CD14-positive monocyte (primary cell): ENCODE measurements around the gene RCHY1. TPM values are rescaled to one million over a fixed set of nuclear protein-coding genes. Genes with fewer than 3 reads are reported as not detected.
A peak's percentile ranks its signal among the peaks of the same experiment; 100 is the strongest.

ENCODE experiments used
- DNase-seq, 3 donors: peaks; one replicate each; pipeline ENCODE4 v3.0.0-alpha.2; 2011 to 2022
- H2AFZ ChIP-seq: 2 replicates; pipeline ENCODE4 v1.6.0; 2012; ENCODE audit warnings: mild to moderate bottlenecking, low read depth, low read length, inconsistent platforms; ENCODE audit not compliant: insufficient read depth, poor library complexity, severe bottlenecking
- H3K27ac ChIP-seq, 2 donors: 1 replicate in 1 of 2; 2 replicates in 1 of 2; pipeline ENCODE4 v1.5.1; 2012 to 2013; ENCODE audit warnings: low read length in 2 of 2, control low read depth in 1 of 2, inconsistent platforms in 1 of 2, low read depth in 1 of 2, mild to moderate bottlenecking in 1 of 2
- H3K27me3 ChIP-seq, 2 donors: one replicate each; pipeline versions ENCODE4 v1.6.0 to v1.6.1; 2011 to 2013; ENCODE audit warnings: low read length in 2 of 2; ENCODE audit not compliant: control insufficient read depth in 2 of 2, insufficient read depth in 2 of 2
- H3K36me3 ChIP-seq, 2 donors: replicated peaks in 1 of 2; 1 replicate in 1 of 2; 2 replicates in 1 of 2; pipeline versions ENCODE4 v1.5.1 to v1.6.1; 2012 to 2013; ENCODE audit warnings: low read length in 2 of 2, control low read depth in 1 of 2, inconsistent platforms in 1 of 2, mild to moderate bottlenecking in 1 of 2; ENCODE audit not compliant: insufficient read depth in 2 of 2, control insufficient read depth in 1 of 2
- H3K4me1 ChIP-seq, 2 donors: 1 replicate in 1 of 2; 2 replicates in 1 of 2; pipeline versions ENCODE4 v1.5.1 to v1.6.1; 2012 to 2013; ENCODE audit warnings: low read length in 2 of 2, control low read depth in 1 of 2, inconsistent platforms in 1 of 2, mild to moderate bottlenecking in 1 of 2, moderate library complexity in 1 of 2; ENCODE audit not compliant: insufficient read depth in 2 of 2, control insufficient read depth in 1 of 2
- H3K4me2 ChIP-seq: replicated peaks from 2 replicates; pipeline ENCODE3; 2012; ENCODE audit warnings: low read length, moderate library complexity, mild to moderate bottlenecking; ENCODE audit not compliant: poor library complexity, severe bottlenecking; ENCODE audit errors: extremely low read depth
- H3K4me3 ChIP-seq, 3 experiments: fragments of 200-600 bp in 1 of 3; sonication (generic) in 1 of 3; replicated peaks in 1 of 3; 1 replicate in 2 of 3; 2 replicates in 1 of 3; pipeline ENCODE4 v1.5.1; 2011 to 2013; ENCODE audit warnings: low read length in 3 of 3, mild to moderate bottlenecking in 3 of 3, control low read depth in 2 of 3, low read depth in 2 of 3, inconsistent platforms in 1 of 3, moderate library complexity in 1 of 3
- H3K79me2 ChIP-seq: 2 replicates; pipeline ENCODE4 v1.6.0; 2012; ENCODE audit warnings: mild to moderate bottlenecking, control low read depth, inconsistent platforms, low read length, moderate library complexity; ENCODE audit not compliant: insufficient read depth
- H3K9ac ChIP-seq: 2 replicates; pipeline ENCODE4 v1.6.0; 2017; ENCODE audit warnings: low read length, mild to moderate bottlenecking; ENCODE audit not compliant: insufficient read depth, poor library complexity, severe bottlenecking
- H3K9me3 ChIP-seq, 2 donors: replicated peaks in 1 of 2; 1 replicate in 1 of 2; 2 replicates in 1 of 2; pipeline versions ENCODE4 v1.5.1 to v1.6.1; 2012 to 2013; ENCODE audit warnings: low read length in 2 of 2, control low read depth in 1 of 2; ENCODE audit not compliant: control insufficient read depth in 1 of 2, insufficient read depth in 1 of 2
- H4K20me1 ChIP-seq: 2 replicates; pipeline ENCODE4 v1.6.0; 2012; ENCODE audit warnings: mild to moderate bottlenecking, low read length, control low read depth, moderate library complexity; ENCODE audit not compliant: insufficient read depth
- H3K27ac Mint-ChIP-seq, 7 donors: one replicate each; pipeline ENCODE4 v1.8.0; 2020; ENCODE audit warnings: mild to moderate bottlenecking in 7 of 7, mixed read lengths in 7 of 7, moderate library complexity in 6 of 7, inconsistent platforms in 2 of 7
- H3K27me3 Mint-ChIP-seq, 3 donors: one replicate each; pipeline ENCODE4 v1.8.0; 2021 to 2022; ENCODE audit warnings: low read depth in 3 of 3, mild to moderate bottlenecking in 3 of 3, mixed read lengths in 3 of 3, moderate library complexity in 3 of 3, inconsistent platforms in 1 of 3
- H3K36me3 Mint-ChIP-seq, 2 donors: one replicate each; pipeline ENCODE4 v1.8.0; 2020; ENCODE audit warnings: mixed read lengths in 2 of 2, inconsistent platforms in 1 of 2, mild to moderate bottlenecking in 1 of 2
- H3K4me1 Mint-ChIP-seq: one replicate; pipeline ENCODE4 v1.8.0; 2020; ENCODE audit warnings: mild to moderate bottlenecking, mixed read lengths
- H3K4me3 Mint-ChIP-seq, 2 donors: one replicate each; pipeline ENCODE4 v1.8.0; 2020; ENCODE audit warnings: mild to moderate bottlenecking in 2 of 2, mixed read lengths in 2 of 2, moderate library complexity in 1 of 2
- H3K9me3 Mint-ChIP-seq, 7 donors: one replicate each; pipeline ENCODE4 v1.8.0; 2020 to 2022; ENCODE audit warnings: mixed read lengths in 7 of 7, mild to moderate bottlenecking in 6 of 7, moderate library complexity in 6 of 7, inconsistent platforms in 2 of 7
- CTCF ChIP-seq: fragments of 200-600 bp; IDR thresholded peaks from one replicate; pipeline ENCODE4 v1.8.0; 2022; ENCODE audit warnings: antibody characterized with exemption, mild to moderate bottlenecking
- WGBS: methylation state at CpG from one replicate; pipeline ENCODE4 v1.1.5; 2013; ENCODE audit warnings: missing lambda C conversion rate; ENCODE audit not compliant: insufficient coverage; 5-methylcytosine and 5-hydroxymethylcytosine counted together
- intact Hi-C, 2 donors: fragments of 100-400 bp; cut with micrococcal nuclease; formaldehyde crosslinking; loops; one replicate each; pipeline versions ENCODE4 v1.15.0 to v1.15.1; 2023
- polyA plus RNA-seq, 3 donors: library from polyadenylated mRNA; depleted of rRNA in 1 of 3; unstranded in 2 of 3; stranded (reverse) in 1 of 3; fragments of 300-500 nt in 2 of 3; fragments of >200 nt in 1 of 3; fragmentation: Illumina TruSeq in 2 of 3; gene quantifications; 1 replicate in 2 of 3; 2 replicates in 1 of 3; pipeline ENCODE4 v1.2.3, GENCODE V29; 2012 to 2021

The RCHY1 gene
- polyA plus RNA-seq, 3 donors: 22.5 to 44.1 (median 23.0) TPM

- no peaks in the 10 kb centered on the region for H3K9me3 ChIP-seq
- H3K4me1 ChIP-seq: peaks cover 5% of the 10 kb centered on the region in 2 donors
- peaks cover 0 to 3% (median 0%) of the 10 kb centered on the region in 7 donors for H3K9me3 Mint-ChIP-seq
- no peak overlapping the region for H3K4me3 ChIP-seq
- H3K79me2 ChIP-seq: no peaks in the 10 kb centered on the region
- H3K36me3 ChIP-seq: no peaks in the 10 kb centered on the region
- no peak overlapping the region for H3K27ac Mint-ChIP-seq
- no peak overlapping the region for H3K4me2 ChIP-seq
- peaks cover 0 to 2% (median 0%) of the 10 kb centered on the region in 3 donors for H3K27me3 Mint-ChIP-seq
- no peaks in the 10 kb centered on the region for H3K36me3 Mint-ChIP-seq
- no peak overlapping the region for H2AFZ ChIP-seq
- TF ChIP-seq CTCF: no peak
- no peak overlapping the region for H3K9ac ChIP-seq
- no peaks in the 10 kb centered on the region for H3K27me3 ChIP-seq
- no peak overlapping the region for H3K27ac ChIP-seq
- H3K4me1 Mint-ChIP-seq: peaks cover 4% of the 10 kb centered on the region
- 100% methylated on average over 6 of the region's 8 CpGs for WGBS
- H4K20me1 ChIP-seq: no peaks in the 10 kb centered on the region
- no peak overlapping the region for H3K4me3 Mint-ChIP-seq
- intact Hi-C loops: no loop called here
- no peak for DNase-seq
These were observed 43.5 kb upstream of the RCHY1 start for GRCh38 chr4:75557696-75558095.

GRCh38 chr4:75555294-75556164, 41.3 kb upstream of the RCHY1 start, which contains the start of gene ODAPH:
ODAPH (plus strand) TSS chr4:75556066; CDS start chr4:75556083, 17 bp downstream.
- Histone ChIP-seq H3K9me3 (no peaks in the 10 kb centered on the region), H3K4me1 (no peaks in the 10 kb centered on the region), H3K4me2 (no peak within 1 kb of the TSS), H3K27ac (no peak within 1 kb of the TSS), H4K20me1 (no peaks in the 10 kb centered on the region), H2AFZ (no peak within 1 kb of the TSS), H3K4me3 (no peak within 1 kb of the TSS), H3K9ac (no peak within 1 kb of the TSS), H3K36me3 (no peaks in the 10 kb centered on the region), H3K79me2 (no peaks in the 10 kb centered on the region), H3K27me3 (no peaks in the 10 kb centered on the region)
- Mint-ChIP-seq H3K27me3 (peaks cover 0 to 3% (median 1%) of the 10 kb centered on the region in 3 donors), H3K27ac (peak within 1 kb of the TSS in 2 of 7 donors; percentile 7 to 30), H3K36me3 (no peaks in the 10 kb centered on the region), H3K9me3 (no peaks in the 10 kb centered on the region), H3K4me3 (no peak within 1 kb of the TSS), H3K4me1 (no peaks in the 10 kb centered on the region)
- TF ChIP-seq CTCF: no peak
- no peak for DNase-seq
- 82% methylated on average over 1 of the region's 9 CpGs for WGBS
- intact Hi-C loops: no loop called here
